GM13977 (cell line): Measurements from ENCODE around the gene IL22RA1.

Experiments used
- DNase-seq: peaks from one replicate; pipeline ENCODE4 v3.0.0; 2012; ENCODE audit warnings: low spot score
- in situ Hi-C: fragments of 300-500 bp; cut with MboI; formaldehyde crosslinking; loops from one replicate; pipeline ENCODE4 v1.12.0; 2022; ENCODE audit warnings: low sequenced_read_pairs, low pct_unique_long_range_greater_than_20kb, mixed read lengths, inconsistent platforms; ENCODE audit not compliant: unreplicated experiment
- TF ChIP-seq, protein P1 (sequence below): IDR thresholded peaks from 2 replicates; pipeline ENCODE4 v1.5.1; 2012; ENCODE audit warnings: mild to moderate bottlenecking, control low read depth; ENCODE audit not compliant: insufficient read depth; ENCODE audit errors: extremely low read depth, missing control alignments

Gene IL22RA1

GRCh38 chr1:24168245-24168644 lies 25.3 kb upstream of the IL22RA1 start:
- TF ChIP-seq, protein P1, sequence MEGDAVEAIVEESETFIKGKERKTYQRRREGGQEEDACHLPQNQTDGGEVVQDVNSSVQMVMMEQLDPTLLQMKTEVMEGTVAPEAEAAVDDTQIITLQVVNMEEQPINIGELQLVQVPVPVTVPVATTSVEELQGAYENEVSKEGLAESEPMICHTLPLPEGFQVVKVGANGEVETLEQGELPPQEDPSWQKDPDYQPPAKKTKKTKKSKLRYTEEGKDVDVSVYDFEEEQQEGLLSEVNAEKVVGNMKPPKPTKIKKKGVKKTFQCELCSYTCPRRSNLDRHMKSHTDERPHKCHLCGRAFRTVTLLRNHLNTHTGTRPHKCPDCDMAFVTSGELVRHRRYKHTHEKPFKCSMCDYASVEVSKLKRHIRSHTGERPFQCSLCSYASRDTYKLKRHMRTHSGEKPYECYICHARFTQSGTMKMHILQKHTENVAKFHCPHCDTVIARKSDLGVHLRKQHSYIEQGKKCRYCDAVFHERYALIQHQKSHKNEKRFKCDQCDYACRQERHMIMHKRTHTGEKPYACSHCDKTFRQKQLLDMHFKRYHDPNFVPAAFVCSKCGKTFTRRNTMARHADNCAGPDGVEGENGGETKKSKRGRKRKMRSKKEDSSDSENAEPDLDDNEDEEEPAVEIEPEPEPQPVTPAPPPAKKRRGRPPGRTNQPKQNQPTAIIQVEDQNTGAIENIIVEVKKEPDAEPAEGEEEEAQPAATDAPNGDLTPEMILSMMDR: no peak
- in situ Hi-C loops: no loop called here
- DNase-seq: no peak

DNA sequence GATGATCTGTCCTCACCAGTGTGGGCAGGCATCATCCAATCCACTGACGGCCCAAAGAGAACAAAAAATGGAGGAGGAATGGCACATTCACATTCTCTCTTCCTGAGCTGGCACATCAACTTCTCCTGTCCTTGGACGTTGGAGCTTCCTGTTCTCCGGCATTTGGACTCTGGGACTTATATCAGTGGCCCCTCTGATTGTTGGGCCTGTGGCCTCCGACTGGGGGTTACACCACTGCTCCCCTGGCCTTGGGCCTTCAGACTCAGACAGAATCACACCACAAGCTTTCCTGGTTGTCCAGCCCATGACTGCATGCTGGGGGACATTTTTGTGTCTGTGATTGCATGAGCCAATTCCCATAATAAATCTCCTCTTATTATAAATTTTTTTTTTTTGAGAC lies 24.1 kb upstream of the IL22RA1 start:
- in situ Hi-C loops: no loop called here
- TF ChIP-seq, protein P1: no peak
- no peak for DNase-seq

GRCh38 chr1:24165500-24165899 lies 22.6 kb upstream of the IL22RA1 start:
- TF ChIP-seq, protein P1: no peak
- DNase-seq: no peak
- in situ Hi-C loops: no loop called here

GRCh38 chr1:24164004-24164403 lies 21.1 kb upstream of the IL22RA1 start:
- DNase-seq: no peak
- in situ Hi-C loops: no loop called here
- TF ChIP-seq, protein P1: no peak

DNA sequence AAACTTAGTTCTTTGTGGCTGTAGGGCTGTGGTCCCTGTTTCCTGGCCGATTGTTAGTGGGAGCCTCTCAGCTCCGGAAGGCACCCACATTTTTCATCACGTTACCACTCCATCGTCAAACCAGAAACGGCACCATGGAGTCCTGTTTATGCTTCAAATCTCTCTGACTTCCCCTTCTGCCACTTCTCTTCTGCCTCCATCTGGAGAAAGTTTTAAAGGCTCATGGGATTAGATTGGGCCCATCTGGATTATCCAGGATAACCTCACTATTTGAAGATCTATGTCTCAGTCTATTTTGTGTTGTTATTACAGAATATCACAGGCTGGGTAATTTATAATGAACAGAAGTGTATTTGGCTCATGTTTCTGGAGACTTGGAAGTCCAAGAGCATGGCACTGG lies 19.3 kb upstream of the IL22RA1 start:
- in situ Hi-C loops: no loop called here
- DNase-seq: no peak
- TF ChIP-seq, protein P1: no peak

GRCh38 chr1:24161270-24161669 lies 18.3 kb upstream of the IL22RA1 start:
- in situ Hi-C loops: no loop called here
- DNase-seq: no peak
- TF ChIP-seq, protein P1: no peak

DNA sequence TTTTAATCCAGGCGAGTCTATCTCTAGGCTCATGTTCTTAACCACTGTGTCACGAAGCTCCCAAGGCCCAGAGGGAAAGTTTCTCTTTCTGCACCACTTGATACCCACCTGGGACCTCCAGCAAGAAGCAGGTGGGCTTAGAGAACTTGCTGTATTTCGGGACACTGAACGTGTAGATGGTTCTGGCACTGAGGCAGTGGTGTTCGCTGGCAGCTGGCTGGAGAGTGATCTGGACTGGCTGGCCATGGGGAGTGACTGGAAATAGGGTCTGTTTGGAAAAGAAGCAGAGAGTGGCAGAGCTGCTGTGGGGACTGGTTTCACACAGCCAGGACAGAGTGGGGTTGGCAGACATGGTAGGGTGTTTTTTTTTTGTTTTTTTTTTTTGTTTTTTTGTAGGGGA lies 16.4 kb upstream of the IL22RA1 start:
- in situ Hi-C loops: no loop called here
- DNase-seq: no peak
- TF ChIP-seq, protein P1: no peak
